BJ (cell line): ENCODE data around the gene MEGF8. TPM values are rescaled to one million over a fixed set of nuclear protein-coding genes. Genes with fewer than 3 reads are reported as not detected.

ENCODE experiments used
- CTCF ChIA-PET: fragments of 350-600 bp; formaldehyde crosslinking; extraction: SDS; loops from one replicate; lab custom pipeline; 2021; ENCODE audit warnings: antibody characterized with exemption, inconsistent platforms; lab: Yijun Ruan, JAX
- POLR2A ChIA-PET: fragments of 300-600 bp; sonication (Branson Sonifier 250); formaldehyde crosslinking; extraction: SDS; loops from one replicate; lab custom pipeline; 2021; ENCODE audit warnings: antibody characterized with exemption; lab: Charles Lee
- DNase-seq: peaks from one replicate; pipeline ENCODE4 v3.0.0-alpha.2; 2011; ENCODE audit warnings: low read depth
- H3K27me3 ChIP-seq: 2 replicates; pipeline ENCODE4 v1.6.0; 2011; ENCODE audit warnings: low read length; ENCODE audit not compliant: control insufficient read depth, insufficient read depth
- H3K36me3 ChIP-seq: 2 replicates; pipeline ENCODE4 v1.5.1; 2011; ENCODE audit warnings: low read length; ENCODE audit not compliant: control insufficient read depth, insufficient read depth
- H3K4me3 ChIP-seq: 2 replicates; pipeline ENCODE4 v1.5.1; 2011; ENCODE audit warnings: low read depth, mild to moderate bottlenecking, control low read depth, low read length
- polyA minus RNA-seq: library from RNA; depleted of rRNA, polyadenylated mRNA; stranded (reverse); fragments of >200 nt; gene quantifications from 2 replicates; pipeline ENCODE4 v1.2.3, GENCODE V29; 2011; rRNA and poly(A)+ RNA removed
- polyA plus RNA-seq: library from polyadenylated mRNA; depleted of rRNA; stranded (reverse); fragments of >200 nt; gene quantifications from 2 replicates; pipeline ENCODE4 v1.2.3, GENCODE V29; 2011; rRNA removed
- TF ChIP-seq, protein P1 (sequence below): IDR thresholded peaks from 2 replicates; pipeline ENCODE4 v1.5.1; 2011; ENCODE audit warnings: low read depth, mild to moderate bottlenecking, control low read depth, inconsistent platforms, low read length, moderate library complexity; ENCODE audit not compliant: insufficient read depth

Gene MEGF8, protein sequence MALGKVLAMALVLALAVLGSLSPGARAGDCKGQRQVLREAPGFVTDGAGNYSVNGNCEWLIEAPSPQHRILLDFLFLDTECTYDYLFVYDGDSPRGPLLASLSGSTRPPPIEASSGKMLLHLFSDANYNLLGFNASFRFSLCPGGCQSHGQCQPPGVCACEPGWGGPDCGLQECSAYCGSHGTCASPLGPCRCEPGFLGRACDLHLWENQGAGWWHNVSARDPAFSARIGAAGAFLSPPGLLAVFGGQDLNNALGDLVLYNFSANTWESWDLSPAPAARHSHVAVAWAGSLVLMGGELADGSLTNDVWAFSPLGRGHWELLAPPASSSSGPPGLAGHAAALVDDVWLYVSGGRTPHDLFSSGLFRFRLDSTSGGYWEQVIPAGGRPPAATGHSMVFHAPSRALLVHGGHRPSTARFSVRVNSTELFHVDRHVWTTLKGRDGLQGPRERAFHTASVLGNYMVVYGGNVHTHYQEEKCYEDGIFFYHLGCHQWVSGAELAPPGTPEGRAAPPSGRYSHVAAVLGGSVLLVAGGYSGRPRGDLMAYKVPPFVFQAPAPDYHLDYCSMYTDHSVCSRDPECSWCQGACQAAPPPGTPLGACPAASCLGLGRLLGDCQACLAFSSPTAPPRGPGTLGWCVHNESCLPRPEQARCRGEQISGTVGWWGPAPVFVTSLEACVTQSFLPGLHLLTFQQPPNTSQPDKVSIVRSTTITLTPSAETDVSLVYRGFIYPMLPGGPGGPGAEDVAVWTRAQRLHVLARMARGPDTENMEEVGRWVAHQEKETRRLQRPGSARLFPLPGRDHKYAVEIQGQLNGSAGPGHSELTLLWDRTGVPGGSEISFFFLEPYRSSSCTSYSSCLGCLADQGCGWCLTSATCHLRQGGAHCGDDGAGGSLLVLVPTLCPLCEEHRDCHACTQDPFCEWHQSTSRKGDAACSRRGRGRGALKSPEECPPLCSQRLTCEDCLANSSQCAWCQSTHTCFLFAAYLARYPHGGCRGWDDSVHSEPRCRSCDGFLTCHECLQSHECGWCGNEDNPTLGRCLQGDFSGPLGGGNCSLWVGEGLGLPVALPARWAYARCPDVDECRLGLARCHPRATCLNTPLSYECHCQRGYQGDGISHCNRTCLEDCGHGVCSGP (N-terminal part only)
- polyA plus RNA-seq (6.8 and 9.6 TPM in 2 replicates), polyA minus RNA-seq (7.3 and 7.9 TPM in 2 replicates)

DNA sequence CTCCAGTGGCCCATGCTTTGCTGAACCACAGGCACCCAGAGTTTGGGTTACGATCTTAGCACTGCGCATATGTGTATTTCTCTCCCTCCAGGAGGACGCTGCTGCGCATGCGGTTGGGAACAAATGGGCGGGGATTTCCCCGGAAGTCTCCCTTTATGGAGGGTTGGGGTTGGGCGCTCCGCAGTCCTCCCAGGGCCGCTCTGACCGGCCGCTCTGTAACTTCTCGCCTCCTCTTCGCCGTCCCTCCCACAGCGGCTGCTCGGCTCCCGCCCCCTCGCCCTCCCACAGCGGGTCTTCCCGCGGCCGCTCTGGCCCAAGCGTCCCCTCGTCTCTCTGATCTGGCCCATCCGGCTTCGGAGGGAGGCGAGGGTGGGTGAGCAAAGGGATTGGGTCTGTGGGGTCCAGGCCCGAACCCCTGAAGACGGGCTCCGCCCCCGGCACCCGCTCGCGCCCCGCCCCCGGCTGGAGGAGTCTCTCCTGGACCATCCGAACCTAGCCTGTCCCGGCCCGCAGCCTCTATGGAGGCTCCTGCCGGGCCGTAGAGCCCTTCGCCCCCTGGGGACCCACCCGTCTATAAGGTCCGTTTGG lies at the start of gene MEGF8:
TSS of gene MEGF8 (plus strand) at position 328 of the 588 bp plus-strand sequence. CDS start 609 bp downstream, outside the sequence.
- Histone ChIP-seq H3K27me3 (peaks cover 19% of the 10 kb centered on the region), H3K36me3 (no peaks in the 10 kb centered on the region), H3K4me3 (peak within 1 kb of the TSS; percentile 88)
- peak; percentile 95 for DNase-seq
- TF ChIP-seq, protein P1, sequence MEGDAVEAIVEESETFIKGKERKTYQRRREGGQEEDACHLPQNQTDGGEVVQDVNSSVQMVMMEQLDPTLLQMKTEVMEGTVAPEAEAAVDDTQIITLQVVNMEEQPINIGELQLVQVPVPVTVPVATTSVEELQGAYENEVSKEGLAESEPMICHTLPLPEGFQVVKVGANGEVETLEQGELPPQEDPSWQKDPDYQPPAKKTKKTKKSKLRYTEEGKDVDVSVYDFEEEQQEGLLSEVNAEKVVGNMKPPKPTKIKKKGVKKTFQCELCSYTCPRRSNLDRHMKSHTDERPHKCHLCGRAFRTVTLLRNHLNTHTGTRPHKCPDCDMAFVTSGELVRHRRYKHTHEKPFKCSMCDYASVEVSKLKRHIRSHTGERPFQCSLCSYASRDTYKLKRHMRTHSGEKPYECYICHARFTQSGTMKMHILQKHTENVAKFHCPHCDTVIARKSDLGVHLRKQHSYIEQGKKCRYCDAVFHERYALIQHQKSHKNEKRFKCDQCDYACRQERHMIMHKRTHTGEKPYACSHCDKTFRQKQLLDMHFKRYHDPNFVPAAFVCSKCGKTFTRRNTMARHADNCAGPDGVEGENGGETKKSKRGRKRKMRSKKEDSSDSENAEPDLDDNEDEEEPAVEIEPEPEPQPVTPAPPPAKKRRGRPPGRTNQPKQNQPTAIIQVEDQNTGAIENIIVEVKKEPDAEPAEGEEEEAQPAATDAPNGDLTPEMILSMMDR = peak; percentile 94
- ChIA-PET POLR2A (no interaction called here), CTCF (no interaction called here)

DNA sequence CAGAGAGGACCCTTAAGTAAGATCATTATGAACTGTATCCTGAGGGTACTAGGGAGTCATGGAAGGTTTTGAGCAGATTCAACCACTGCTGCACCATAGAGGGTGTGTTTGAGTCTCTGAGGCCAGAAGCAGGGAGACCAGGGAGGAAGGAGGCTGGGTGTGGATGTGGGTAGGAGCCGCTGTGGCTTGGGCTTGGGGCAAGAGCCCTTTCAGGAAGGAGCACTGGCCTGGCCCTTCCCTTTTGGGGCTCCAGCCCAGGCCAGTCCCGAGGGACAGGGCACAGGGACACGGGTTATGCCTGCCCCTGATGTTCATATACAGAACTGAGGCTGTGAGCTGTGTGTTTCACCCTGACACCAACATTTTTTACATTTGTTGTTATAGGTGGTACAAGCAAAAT lies 49.2 kb upstream of the MEGF8 start:
- H3K4me3 ChIP-seq = no peak overlapping the region
- DNase-seq = no peak
- H3K27me3 ChIP-seq = no peaks in the 10 kb centered on the region
- peaks cover 22% of the 10 kb centered on the region for H3K36me3 ChIP-seq
- POLR2A ChIA-PET = no interaction called here
- TF ChIP-seq, protein P1 = no peak
- CTCF ChIA-PET = interaction anchor here (7.4 kb wide), 1 partner anchor 31 kb away, joined by 135 read pairs; the partner anchor contains the start of gene GSK3A

DNA sequence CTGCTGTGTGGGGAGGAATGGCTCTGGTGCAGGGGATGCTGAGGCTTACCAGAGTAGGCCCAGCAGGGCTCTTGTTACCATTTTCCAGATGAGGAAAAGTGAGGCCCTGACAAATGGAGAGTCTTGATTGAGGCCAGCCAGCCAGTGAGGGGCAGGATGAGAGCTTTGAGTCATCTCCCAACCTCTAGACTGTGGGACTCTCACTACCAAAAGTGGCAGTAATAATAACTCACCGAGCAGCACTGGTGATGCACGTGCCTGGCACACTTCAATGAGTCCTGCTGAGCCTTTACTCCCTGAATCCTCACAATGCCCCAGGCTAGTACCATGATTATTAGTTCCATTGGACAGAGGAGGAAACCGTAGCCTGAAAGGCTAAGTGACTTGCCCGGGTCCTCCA lies 48.6 kb upstream of the MEGF8 start:
- DNase-seq = no peak
- CTCF ChIA-PET = interaction anchor here (7.4 kb wide), 1 partner anchor 32 kb away, joined by 135 read pairs; the partner anchor contains the start of gene GSK3A
- no peaks in the 10 kb centered on the region for H3K27me3 ChIP-seq
- peaks cover 21% of the 10 kb centered on the region for H3K36me3 ChIP-seq
- H3K4me3 ChIP-seq = no peak overlapping the region
- POLR2A ChIA-PET = no interaction called here
- TF ChIP-seq, protein P1 = no peak

DNA sequence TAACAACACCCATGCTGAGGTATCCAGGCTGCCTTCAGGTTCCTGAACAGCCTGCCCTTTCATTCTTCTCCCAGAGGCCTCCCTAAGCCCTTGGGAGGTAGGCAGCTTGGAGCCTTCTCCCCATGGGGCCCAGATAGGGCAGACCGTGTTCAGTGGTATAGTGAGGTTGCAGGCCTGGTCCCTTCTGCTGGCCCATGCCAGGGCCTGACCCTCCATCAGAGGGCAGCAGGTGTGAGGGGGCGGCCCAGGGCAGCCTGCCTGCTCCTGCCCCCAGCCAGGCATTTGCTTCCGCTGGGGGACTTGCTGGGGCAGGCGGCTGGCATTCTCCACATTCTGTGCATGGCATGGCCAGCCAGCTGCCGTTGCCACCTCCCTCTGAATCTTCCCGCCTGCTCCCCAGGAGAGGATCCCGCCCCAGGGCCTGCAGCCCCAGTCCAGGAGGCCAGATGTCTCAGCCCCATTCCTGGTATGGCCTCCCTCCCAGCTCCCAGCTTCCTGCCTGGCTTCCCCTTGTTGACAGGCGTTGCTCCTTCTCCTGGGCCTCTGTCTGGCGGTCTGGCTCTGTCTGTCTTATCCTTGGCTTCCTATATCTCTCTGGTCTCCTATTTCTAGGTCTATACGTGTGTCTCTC lies 47.5 kb upstream of the MEGF8 start:
- no peaks in the 10 kb centered on the region for H3K27me3 ChIP-seq
- H3K4me3 ChIP-seq = no peak overlapping the region
- TF ChIP-seq, protein P1 = no peak
- ChIA-PET CTCF (interaction anchor here (1.0 to 7.4 kb wide), 7 partner anchors 19 to 169 kb away, joined by 3 to 135 read pairs (median 14); partner anchors contain the start of gene GSK3A), POLR2A (interaction anchor here (0.6 kb wide), 1 partner anchor 35 kb away, joined by 3 read pairs; no protein-coding TSS in a partner anchor)
- H3K36me3 ChIP-seq = peaks cover 16% of the 10 kb centered on the region
- no peak for DNase-seq
